HepG2 (cell line): Measurements from ENCODE around the gene BROX. TPM values are rescaled to one million over a fixed set of nuclear protein-coding genes. Genes with fewer than 3 reads are reported as not detected.

Experiments
- ATAC-seq: fragments of 200-7000 bp; cut with Tn5 transposase; 3 replicates; pipeline ENCODE4 v1.9.1; 2020; ENCODE audit warnings: mild to moderate bottlenecking, moderate library complexity
- BruUV-seq: library from RNA; stranded (reverse); fragments of 400-500 nt; replicated peaks from 2 replicates; lab custom pipeline; 2021; lab: Mats Ljungman, UMichigan
- CTCF ChIA-PET: fragments of 300-600 bp; formaldehyde crosslinking; extraction: SDS; loops from one replicate; lab custom pipeline; 2021; ENCODE audit warnings: low total read pairs, inconsistent platforms, low intra/inter-chr PET ratio; lab: Yijun Ruan, JAX
- POLR2A ChIA-PET: fragments of 350-600 bp; sonication (Branson Sonifier 250); formaldehyde crosslinking; loops from one replicate; lab custom pipeline; 2020; ENCODE audit warnings: antibody characterized with exemption, inconsistent platforms; lab: Yijun Ruan, JAX
- DNase-seq: peaks from one replicate; pipeline ENCODE4 v3.0.0-alpha.2; 2015; ENCODE audit warnings: low spot score
- FAIRE-seq: peaks from 3 replicates; lab custom pipeline; 2011; peaks lifted over from hg19 to GRCh38; lab: Jason Lieb, UNC
- H2AFZ ChIP-seq: one replicate; pipeline ENCODE4 v1.6.1; 2011; ENCODE audit warnings: low read length, inconsistent platforms
- H3K27ac ChIP-seq: fragments of 300-600 bp; 3 replicates; pipeline ENCODE4 v1.8.0; 2011; ENCODE audit warnings: mixed run types, mild to moderate bottlenecking, mixed read lengths, low read length, inconsistent platforms; ENCODE audit not compliant: insufficient read depth; ENCODE audit errors: extremely low read length
- H3K27me3 ChIP-seq, 2 experiments: fragments of 200-600 bp in 1 of 2; 2 replicates in 1 of 2; 3 replicates in 1 of 2; pipeline versions ENCODE4 v1.6.0 to v1.8.0; 2011; ENCODE audit warnings: low read length in 2 of 2, mild to moderate bottlenecking in 2 of 2, moderate library complexity in 2 of 2, inconsistent platforms in 1 of 2; ENCODE audit not compliant: insufficient read depth in 2 of 2, control insufficient read depth in 1 of 2
- H3K36me3 ChIP-seq, 2 experiments: fragments of 200-600 bp in 1 of 2; replicated peaks in 1 of 2; 2 replicates in 1 of 2; 3 replicates in 1 of 2; pipeline versions ENCODE4 v1.5.1 to v1.8.0; 2011; ENCODE audit warnings: low read length in 2 of 2, inconsistent platforms in 1 of 2; ENCODE audit not compliant: insufficient read depth in 2 of 2, control insufficient read depth in 1 of 2
- H3K4me1 ChIP-seq: 2 replicates; pipeline ENCODE4 v1.5.1; 2012; ENCODE audit warnings: low read length, inconsistent platforms; ENCODE audit not compliant: insufficient read depth
- H3K4me2 ChIP-seq: 2 replicates; pipeline ENCODE4 v1.6.0; 2011; ENCODE audit warnings: low read depth, low read length, inconsistent platforms
- H3K4me3 ChIP-seq, 3 experiments: fragments of 200-600 bp in 1 of 3; sonication (generic), shearing (Covaris generic) in 1 of 3; replicated peaks in 1 of 3; 2 replicates each; pipeline ENCODE4 v1.5.1; 2011 to 2016; ENCODE audit warnings: low read length in 3 of 3, inconsistent platforms in 2 of 3, low read depth in 2 of 3, mild to moderate bottlenecking in 2 of 3, control low read depth in 1 of 3, mixed read lengths in 1 of 3; ENCODE audit not compliant: insufficient read depth in 1 of 3
- H3K79me2 ChIP-seq: one replicate; pipeline ENCODE4 v1.6.1; 2011; ENCODE audit warnings: low read length, inconsistent platforms; ENCODE audit not compliant: insufficient read depth
- H3K9ac ChIP-seq: 2 replicates; pipeline ENCODE4 v1.6.0; 2011; ENCODE audit warnings: mild to moderate bottlenecking, low read depth, low read length, inconsistent platforms; ENCODE audit not compliant: insufficient read depth
- H3K9me3 ChIP-seq: 2 replicates; pipeline ENCODE4 v1.5.1; 2012; ENCODE audit warnings: mild to moderate bottlenecking, low read length
- H4K20me1 ChIP-seq: 2 replicates; pipeline ENCODE4 v1.6.0; 2011; ENCODE audit warnings: inconsistent platforms, mild to moderate bottlenecking, low read length, moderate library complexity; ENCODE audit not compliant: insufficient read depth
- ESRRA ChIP-seq: sonication (generic); formaldehyde crosslinking; IDR thresholded peaks from 2 replicates; pipeline ENCODE4 v1.5.1; 2020; ENCODE audit warnings: mild to moderate bottlenecking, low read depth, missing genetic modification reagents
- HNRNPH1 ChIP-seq: fragments of 200-400 bp; formaldehyde crosslinking; optimal IDR thresholded peaks from 2 replicates; pipeline ENCODE3; 2017; ENCODE audit warnings: mild to moderate bottlenecking, low read depth, low read length
- HNRNPLL ChIP-seq: fragments of 200-400 bp; formaldehyde crosslinking; IDR thresholded peaks from 2 replicates; pipeline ENCODE4 v1.6.1; 2017; ENCODE audit warnings: mild to moderate bottlenecking, low read depth, low read length; ENCODE audit not compliant: poor library complexity, severe bottlenecking
- KMT2A ChIP-seq: sonication (generic); formaldehyde crosslinking; IDR thresholded peaks from 2 replicates; pipeline ENCODE4 v1.4.0; 2020; ENCODE audit warnings: missing genetic modification reagents
- SAP130 ChIP-seq: IDR thresholded peaks from 2 replicates; pipeline ENCODE4 v1.6.1; 2016; ENCODE audit warnings: low read depth
- SOX13 ChIP-seq, 3 experiments: fragments of 450-650 bp in 1 of 3; sonication (generic) in 1 of 3; formaldehyde crosslinking in 1 of 3; IDR thresholded peaks in 2 of 3; conservative IDR thresholded peaks in 1 of 3; 2 replicates each; pipeline versions ENCODE4 v1.5.0 to v1.6.1; 2016 to 2020; ENCODE audit warnings: antibody characterized with exemption in 1 of 3, mild to moderate bottlenecking in 1 of 3, missing compliant biosample characterization in 1 of 3, missing genetic modification reagents in 1 of 3, moderate library complexity in 1 of 3
- SOX5 ChIP-seq: IDR thresholded peaks from 2 replicates; pipeline ENCODE4 v1.6.1; 2016; ENCODE audit warnings: borderline replicate concordance
- SUZ12 ChIP-seq: fragments of 150-350 bp; IDR thresholded peaks from 2 replicates; pipeline ENCODE4 v1.6.1; 2014; ENCODE audit warnings: low read depth, low read length
- YEATS2 ChIP-seq: sonication (generic); formaldehyde crosslinking; IDR thresholded peaks from 2 replicates; pipeline ENCODE4 v1.4.0; 2020; ENCODE audit warnings: missing genetic modification reagents, borderline replicate concordance
- ZNF329 ChIP-seq: sonication (generic); formaldehyde crosslinking; IDR thresholded peaks from 2 replicates; pipeline ENCODE4 v1.9.0; 2021; ENCODE audit warnings: low read depth, mild to moderate bottlenecking, missing genetic modification reagents
- ZNF775 ChIP-seq: sonication (generic); formaldehyde crosslinking; IDR thresholded peaks from 2 replicates; pipeline ENCODE4 v1.4.0; 2020; ENCODE audit warnings: missing genetic modification reagents, mild to moderate bottlenecking, moderate library complexity, borderline replicate concordance
- ZNF83 ChIP-seq: sonication (generic); formaldehyde crosslinking; IDR thresholded peaks from 2 replicates; pipeline ENCODE4 v1.4.0; 2020; ENCODE audit warnings: missing genetic modification reagents, mild to moderate bottlenecking, borderline replicate concordance
- WGBS: methylation state at CpG from one replicate; pipeline ENCODE4 v1.1.6; 2017; ENCODE audit warnings: low lambda C conversion rate; 5-methylcytosine and 5-hydroxymethylcytosine counted together
- in situ Hi-C: cut with HindIII; loops from 2 replicates; pipeline ENCODE4 v1.10.0; 2017; ENCODE audit warnings: low pct_unique_long_range_greater_than_20kb; ENCODE audit not compliant: extremely low pct_ligation_motif_present
- intact Hi-C: fragments of 100-400 bp; cut with micrococcal nuclease; formaldehyde crosslinking; loops from one replicate; pipeline ENCODE4 v1.10.0; 2022; ENCODE audit not compliant: unreplicated experiment
- polyA plus RNA-seq, 8 experiments: library from polyadenylated mRNA; depleted of rRNA in 3 of 8; stranded (reverse) in 7 of 8; unstranded in 1 of 8; fragments of >200 nt; fragmentation: Illumina TruSeq in 4 of 8; extraction: Trizol in 4 of 8; gene quantifications; 2 replicates each; pipeline versions ENCODE4 v1.2.1 to v1.2.3, GENCODE V29; 2011 to 2016; ENCODE audit warnings: low read depth in 4 of 8, missing spikeins in 1 of 8, mixed read lengths in 1 of 8; ENCODE audit not compliant: insufficient read depth in 1 of 8
- total RNA-seq, 5 experiments: library from RNA; depleted of rRNA; stranded (reverse); fragments of >200 nt; fragmentation: Illumina TruSeq; extraction: Trizol; gene quantifications; 2 replicates each; pipeline ENCODE4 v1.2.3, GENCODE V29; 2016; ENCODE audit warnings: low read depth in 1 of 5
- TF ChIP-seq, protein P1 (sequence below): sonication (generic); formaldehyde crosslinking; IDR thresholded peaks from 2 replicates; pipeline ENCODE4 v1.5.0; 2020; ENCODE audit warnings: missing genetic modification reagents
- TF ChIP-seq, protein P2 (sequence below): sonication (generic); formaldehyde crosslinking; IDR thresholded peaks from 2 replicates; pipeline ENCODE4 v1.4.0; 2020; ENCODE audit warnings: missing genetic modification reagents
- TF ChIP-seq, protein P3 (sequence below): fragments of 450-650 bp; IDR thresholded peaks from 2 replicates; pipeline ENCODE4 v1.6.1; 2016
- TF ChIP-seq, protein P4 (sequence below): sonication (generic); formaldehyde crosslinking; IDR thresholded peaks from 2 replicates; pipeline ENCODE4 v1.4.0; 2020; ENCODE audit warnings: missing genetic modification reagents, low read depth, mild to moderate bottlenecking, borderline replicate concordance

Gene BROX
- total and polyA plus RNA-seq, 2 of the 13 experiments (the other 11 are each of a cell fraction or from before 2014, with no cell fraction given): 4.4 to 33.2 TPM

DNA sequence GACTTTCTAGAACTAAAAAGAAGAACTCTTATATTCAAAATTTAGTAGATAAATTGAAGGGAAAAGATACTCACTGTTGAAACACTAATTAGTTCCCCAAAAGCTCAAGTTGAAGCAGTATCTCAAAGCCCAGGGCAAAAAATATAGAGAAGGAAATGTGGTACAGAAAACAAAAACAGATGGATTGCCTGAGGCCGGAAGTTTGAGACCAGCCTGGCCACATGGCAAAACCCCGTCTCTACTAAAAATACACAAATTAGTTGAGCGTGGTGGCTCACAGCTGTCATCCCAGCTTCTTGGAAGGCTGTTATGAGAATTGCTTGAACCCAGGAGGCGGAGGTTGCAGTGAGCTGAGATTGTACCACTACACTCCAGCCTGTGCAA lies 60.6 kb downstream of the BROX start:
- in situ Hi-C loops: no loop called here
- H4K20me1 ChIP-seq: no peaks in the 10 kb centered on the region
- TF ChIP-seq KMT2A (CRISPR knock-in tag) (no peak), HNRNPH1 (no peak), SUZ12 (no peak), ZNF775 (CRISPR knock-in tag) (no peak), ZNF83 (CRISPR knock-in tag) (no peak), SAP130 (no peak)
- TF ChIP-seq, protein P1, sequence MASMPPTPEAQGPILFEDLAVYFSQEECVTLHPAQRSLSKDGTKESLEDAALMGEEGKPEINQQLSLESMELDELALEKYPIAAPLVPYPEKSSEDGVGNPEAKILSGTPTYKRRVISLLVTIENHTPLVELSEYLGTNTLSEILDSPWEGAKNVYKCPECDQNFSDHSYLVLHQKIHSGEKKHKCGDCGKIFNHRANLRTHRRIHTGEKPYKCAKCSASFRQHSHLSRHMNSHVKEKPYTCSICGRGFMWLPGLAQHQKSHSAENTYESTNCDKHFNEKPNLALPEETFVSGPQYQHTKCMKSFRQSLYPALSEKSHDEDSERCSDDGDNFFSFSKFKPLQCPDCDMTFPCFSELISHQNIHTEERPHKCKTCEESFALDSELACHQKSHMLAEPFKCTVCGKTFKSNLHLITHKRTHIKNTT (CRISPR knock-in tag): no peak
- TF ChIP-seq, protein P2, sequence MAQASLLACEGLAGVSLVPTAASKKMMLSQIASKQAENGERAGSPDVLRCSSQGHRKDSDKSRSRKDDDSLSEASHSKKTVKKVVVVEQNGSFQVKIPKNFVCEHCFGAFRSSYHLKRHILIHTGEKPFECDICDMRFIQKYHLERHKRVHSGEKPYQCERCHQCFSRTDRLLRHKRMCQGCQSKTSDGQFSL: no peak
- TF ChIP-seq, all 625 proteins: peak for 0
- 56% methylated on average over 4 of the region's 4 CpGs for WGBS
- DNase-seq: no peak
- no TSS peak for BruUV-seq
- Histone ChIP-seq H3K27ac (no peak overlapping the region), H3K36me3 (no peaks in the 10 kb centered on the region), H2AFZ (no peak overlapping the region), H3K4me2 (no peak overlapping the region), H3K9ac (no peak overlapping the region), H3K9me3 (peaks cover 11% of the 10 kb centered on the region), H3K4me1 (no peaks in the 10 kb centered on the region), H3K79me2 (no peaks in the 10 kb centered on the region), H3K4me3 (no peak overlapping the region), H3K27me3 (no peaks in the 10 kb centered on the region; a peak in 1 of 5 replicates)
- CTCF ChIA-PET: no interaction called here
- intact Hi-C loops: no loop called here
- POLR2A ChIA-PET: no interaction called here
- no peak for ATAC-seq
- FAIRE-seq: no peak

DNA sequence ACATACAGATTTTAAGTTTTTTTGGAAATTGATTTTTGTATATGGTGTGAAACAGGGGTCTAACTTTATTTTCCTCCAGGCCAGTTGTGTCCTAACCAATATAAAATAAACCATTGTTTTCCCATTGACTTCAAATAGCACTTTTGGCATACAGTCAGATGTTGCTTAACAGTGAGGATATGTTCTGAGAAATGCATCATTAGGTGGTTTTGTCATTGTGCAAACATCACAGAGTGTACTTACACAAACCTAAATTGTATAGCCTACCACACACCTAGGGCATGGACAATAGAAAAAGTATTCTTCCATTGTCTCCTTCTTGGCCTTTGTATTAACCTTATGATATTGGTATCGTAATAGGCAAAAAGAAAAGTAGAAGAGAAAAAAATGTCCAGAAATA lies 65.1 kb downstream of the BROX start:
- H3K79me2 ChIP-seq: no peaks in the 10 kb centered on the region
- no peaks in the 10 kb centered on the region for H3K36me3 ChIP-seq
- H2AFZ ChIP-seq: no peak overlapping the region
- no peaks in the 10 kb centered on the region; a peak in 1 of 5 replicates for H3K27me3 ChIP-seq
- H3K4me1 ChIP-seq: no peaks in the 10 kb centered on the region
- no TSS peak for BruUV-seq
- no peak overlapping the region for H3K27ac ChIP-seq
- no peak overlapping the region for H3K4me3 ChIP-seq
- H3K9ac ChIP-seq: no peak overlapping the region
- CTCF ChIA-PET: no interaction called here
- WGBS: 37% methylated on average over 1 of the region's 1 CpG
- no peaks in the 10 kb centered on the region for H3K9me3 ChIP-seq
- FAIRE-seq (no peak), ATAC-seq (no peak), DNase-seq (no peak)
- no peak overlapping the region for H3K4me2 ChIP-seq
- in situ Hi-C loops (no loop called here), intact Hi-C loops (no loop called here)
- H4K20me1 ChIP-seq: no peaks in the 10 kb centered on the region
- POLR2A ChIA-PET: no interaction called here
- no peak for TF ChIP-seq ZNF329 (CRISPR knock-in tag)
- TF ChIP-seq, protein P3, sequence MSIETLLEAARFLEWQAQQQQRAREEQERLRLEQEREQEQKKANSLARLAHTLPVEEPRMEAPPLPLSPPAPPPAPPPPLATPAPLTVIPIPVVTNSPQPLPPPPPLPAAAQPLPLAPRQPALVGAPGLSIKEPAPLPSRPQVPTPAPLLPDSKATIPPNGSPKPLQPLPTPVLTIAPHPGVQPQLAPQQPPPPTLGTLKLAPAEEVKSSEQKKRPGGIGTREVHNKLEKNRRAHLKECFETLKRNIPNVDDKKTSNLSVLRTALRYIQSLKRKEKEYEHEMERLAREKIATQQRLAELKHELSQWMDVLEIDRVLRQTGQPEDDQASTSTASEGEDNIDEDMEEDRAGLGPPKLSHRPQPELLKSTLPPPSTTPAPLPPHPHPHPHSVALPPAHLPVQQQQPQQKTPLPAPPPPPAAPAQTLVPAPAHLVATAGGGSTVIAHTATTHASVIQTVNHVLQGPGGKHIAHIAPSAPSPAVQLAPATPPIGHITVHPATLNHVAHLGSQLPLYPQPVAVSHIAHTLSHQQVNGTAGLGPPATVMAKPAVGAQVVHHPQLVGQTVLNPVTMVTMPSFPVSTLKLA: no peak
- TF ChIP-seq SOX5 (CRISPR knock-in tag): peak; percentile 16; the same call in 1 of the 2 replicates
- TF ChIP-seq YEATS2: no peak
- TF ChIP-seq ESRRA (CRISPR knock-in tag): no peak
- no peak for TF ChIP-seq SOX13 (IDR thresholded peaks at IDR 0.05)
- peak in 1 of 2 experiments; percentile 56; a peak in 2 of 4 replicates for TF ChIP-seq SOX13 (CRISPR knock-in tag; conservative IDR thresholded peaks at IDR 0.05 in 1 of 2, IDR thresholded peaks at IDR 0.05 in 1 of 2)
- TF ChIP-seq, protein P4, sequence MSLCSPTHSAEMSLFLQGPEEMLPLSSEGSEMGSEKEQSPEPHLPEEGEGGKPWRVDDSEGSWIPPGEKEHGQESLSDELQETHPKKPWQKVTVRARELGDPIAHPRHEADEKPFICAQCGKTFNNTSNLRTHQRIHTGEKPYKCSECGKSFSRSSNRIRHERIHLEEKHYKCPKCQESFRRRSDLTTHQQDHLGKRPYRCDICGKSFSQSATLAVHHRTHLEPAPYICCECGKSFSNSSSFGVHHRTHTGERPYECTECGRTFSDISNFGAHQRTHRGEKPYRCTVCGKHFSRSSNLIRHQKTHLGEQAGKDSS (CRISPR knock-in tag): no peak
- TF ChIP-seq HNRNPLL: no peak
